GM23338 (cell line): ENCODE results near the gene SIRT1. TPM values are rescaled to one million over a fixed set of nuclear protein-coding genes. Genes with fewer than 3 reads are reported as not detected.

Experiments used
- ATAC-seq: fragments of 200-7000 bp; cut with Tn5 transposase; 3 replicates; pipeline ENCODE4 v1.9.1; 2020
- DNase-seq: peaks from one replicate; pipeline ENCODE4 v3.0.0-alpha.2; 2015; ENCODE audit warnings: low spot score
- H2AFZ ChIP-seq: fragments of 200-600 bp; sonication (generic); 2 replicates; pipeline ENCODE4 v1.8.0; 2016; ENCODE audit warnings: antibody characterized with exemption, mild to moderate bottlenecking, moderate library complexity
- H3F3A ChIP-seq: fragments of 200-600 bp; sonication (generic); replicated peaks from 2 replicates; pipeline ENCODE4 v1.8.0; 2017; ENCODE audit warnings: antibody characterized with exemption, mixed run types, low read depth
- H3K27ac ChIP-seq: fragments of 200-600 bp; sonication (generic); 2 replicates; pipeline ENCODE4 v1.6.1; 2016; ENCODE audit warnings: low read depth
- H3K27me3 ChIP-seq: fragments of 200-600 bp; sonication (generic); 2 replicates; pipeline ENCODE4 v1.8.0; 2016; ENCODE audit warnings: mild to moderate bottlenecking, mixed run types, moderate library complexity; ENCODE audit not compliant: insufficient read depth
- H3K36me3 ChIP-seq: fragments of 200-600 bp; sonication (generic); 2 replicates; pipeline ENCODE4 v1.8.0; 2016; ENCODE audit warnings: mild to moderate bottlenecking; ENCODE audit not compliant: insufficient read depth
- H3K4me1 ChIP-seq: fragments of 200-600 bp; sonication (generic); 2 replicates; pipeline ENCODE4 v1.8.0; 2016; ENCODE audit warnings: mild to moderate bottlenecking, moderate library complexity; ENCODE audit not compliant: insufficient read depth
- H3K4me2 ChIP-seq: fragments of 200-600 bp; sonication (generic); 2 replicates; pipeline ENCODE4 v1.7.1; 2017; ENCODE audit warnings: mixed run types
- H3K4me3 ChIP-seq: fragments of 200-600 bp; sonication (generic); 2 replicates; pipeline ENCODE4 v1.6.1; 2016; ENCODE audit warnings: mixed run types
- H3K79me2 ChIP-seq: fragments of 200-600 bp; sonication (generic); replicated peaks from 2 replicates; pipeline ENCODE4 v1.8.0; 2017; ENCODE audit warnings: mild to moderate bottlenecking; ENCODE audit not compliant: insufficient read depth
- H3K9me2 ChIP-seq: fragments of 200-600 bp; sonication (generic); 2 replicates; pipeline ENCODE4 v1.8.0; 2017; ENCODE audit not compliant: insufficient read depth
- H4K20me1 ChIP-seq: fragments of 200-600 bp; sonication (generic); replicated peaks from 2 replicates; pipeline ENCODE4 v1.8.0; 2017; ENCODE audit warnings: mild to moderate bottlenecking; ENCODE audit not compliant: insufficient read depth
- H3K27ac Mint-ChIP-seq: 2 replicates; pipeline ENCODE4 v1.8.0; 2020; ENCODE audit warnings: inconsistent platforms, mild to moderate bottlenecking, moderate library complexity, mixed read lengths
- H3K27me3 Mint-ChIP-seq: 3 replicates; pipeline ENCODE4 v1.8.0; 2022; ENCODE audit warnings: low read depth, mild to moderate bottlenecking, moderate library complexity, mixed read lengths, inconsistent platforms; ENCODE audit not compliant: insufficient read depth, poor library complexity
- H3K36me3 Mint-ChIP-seq: 3 replicates; pipeline ENCODE4 v1.8.0; 2021; ENCODE audit warnings: low read depth, mild to moderate bottlenecking, inconsistent platforms, moderate library complexity, mixed read lengths
- H3K4me1 Mint-ChIP-seq: 3 replicates; pipeline ENCODE4 v1.8.0; 2020; ENCODE audit warnings: mild to moderate bottlenecking, inconsistent platforms, mixed read lengths
- H3K4me3 Mint-ChIP-seq: 3 replicates; pipeline ENCODE4 v1.8.0; 2021; ENCODE audit warnings: moderate library complexity, mild to moderate bottlenecking, inconsistent platforms, mixed read lengths
- H3K9me3 Mint-ChIP-seq: 3 replicates; pipeline ENCODE4 v1.8.0; 2020; ENCODE audit warnings: moderate library complexity, mild to moderate bottlenecking, inconsistent platforms, mixed read lengths
- CREB1 ChIP-seq: fragments of 250-450 bp; sonication (Bioruptor Pico); IDR thresholded peaks from 2 replicates; pipeline ENCODE4 v1.5.0; 2020; ENCODE audit warnings: low read depth, mild to moderate bottlenecking, moderate library complexity
- EZH2 ChIP-seq: fragments of 200-600 bp; sonication (generic); IDR thresholded peaks from one replicate; pipeline ENCODE4 v1.8.0; 2017; ENCODE audit warnings: antibody characterized with exemption, mild to moderate bottlenecking, low read depth; ENCODE audit not compliant: unreplicated experiment
- EZH2phosphoT487 ChIP-seq: fragments of 200-600 bp; sonication (generic); IDR thresholded peaks from one replicate; pipeline ENCODE4 v1.8.1; 2018; ENCODE audit warnings: antibody characterized with exemption; ENCODE audit not compliant: unreplicated experiment
- JUNB ChIP-seq: IDR thresholded peaks from one replicate; pipeline ENCODE4 v1.6.1; 2016; ENCODE audit warnings: antibody characterized with exemption; ENCODE audit not compliant: unreplicated experiment
- NANOG ChIP-seq: IDR thresholded peaks from 2 replicates; pipeline ENCODE4 v1.6.1; 2016; ENCODE audit warnings: antibody characterized with exemption, borderline replicate concordance
- POLR2AphosphoS5 ChIP-seq: IDR thresholded peaks from 2 replicates; pipeline ENCODE4 v1.6.1; 2016; ENCODE audit warnings: antibody characterized with exemption, low read depth
- REST ChIP-seq: IDR thresholded peaks from one replicate; pipeline ENCODE4 v1.6.1; 2018; ENCODE audit warnings: antibody characterized with exemption; ENCODE audit not compliant: unreplicated experiment
- STAT1 ChIP-seq: IDR thresholded peaks from one replicate; pipeline ENCODE4 v1.6.1; 2016; ENCODE audit warnings: antibody characterized with exemption; ENCODE audit not compliant: unreplicated experiment
- ZNF114 ChIP-seq: fragments of 250-450 bp; sonication (Bioruptor Pico); IDR thresholded peaks from 2 replicates; pipeline ENCODE4 v1.5.0; 2020; ENCODE audit warnings: mild to moderate bottlenecking, moderate library complexity
- ZNF331 ChIP-seq: fragments of 250-450 bp; sonication (Bioruptor Pico); IDR thresholded peaks from 2 replicates; pipeline ENCODE4 v1.5.0; 2020; ENCODE audit warnings: low read depth, mild to moderate bottlenecking, moderate library complexity
- polyA plus RNA-seq: library from polyadenylated mRNA; unstranded; fragments of >200 nt; fragmentation: Nextera tagmentation; extraction: Ambion mirVana; gene quantifications from 2 replicates; pipeline ENCODE4 v1.2.1, GENCODE V29; 2016
- total RNA-seq: library from RNA; depleted of rRNA; stranded (reverse); fragments of >200 nt; shearing (Covaris generic); gene quantifications from 2 replicates; pipeline ENCODE4 v1.2.3, GENCODE V29; 2014
- TF ChIP-seq, protein P1 (sequence below): IDR thresholded peaks from 2 replicates; pipeline ENCODE4 v1.6.1; 2016; ENCODE audit warnings: antibody characterized with exemption
- TF ChIP-seq, protein P2 (sequence below), 2 experiments: fragments of 200-600 bp in 1 of 2; sonication (generic) in 1 of 2; conservative IDR thresholded peaks; 2 replicates each; pipeline versions ENCODE4 v1.5.1 to v1.6.1; 2016 to 2017; ENCODE audit warnings: antibody characterized with exemption in 2 of 2, low read depth in 2 of 2, mild to moderate bottlenecking in 2 of 2, moderate library complexity in 1 of 2

Gene SIRT1
- total and polyA plus RNA-seq, 2 experiments from 2014 or later: 35.9 to 61.6 TPM

- no peak for TF ChIP-seq NANOG
- TF ChIP-seq, protein P1, sequence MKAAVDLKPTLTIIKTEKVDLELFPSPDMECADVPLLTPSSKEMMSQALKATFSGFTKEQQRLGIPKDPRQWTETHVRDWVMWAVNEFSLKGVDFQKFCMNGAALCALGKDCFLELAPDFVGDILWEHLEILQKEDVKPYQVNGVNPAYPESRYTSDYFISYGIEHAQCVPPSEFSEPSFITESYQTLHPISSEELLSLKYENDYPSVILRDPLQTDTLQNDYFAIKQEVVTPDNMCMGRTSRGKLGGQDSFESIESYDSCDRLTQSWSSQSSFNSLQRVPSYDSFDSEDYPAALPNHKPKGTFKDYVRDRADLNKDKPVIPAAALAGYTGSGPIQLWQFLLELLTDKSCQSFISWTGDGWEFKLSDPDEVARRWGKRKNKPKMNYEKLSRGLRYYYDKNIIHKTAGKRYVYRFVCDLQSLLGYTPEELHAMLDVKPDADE: no peak
- TF ChIP-seq, protein P2, sequence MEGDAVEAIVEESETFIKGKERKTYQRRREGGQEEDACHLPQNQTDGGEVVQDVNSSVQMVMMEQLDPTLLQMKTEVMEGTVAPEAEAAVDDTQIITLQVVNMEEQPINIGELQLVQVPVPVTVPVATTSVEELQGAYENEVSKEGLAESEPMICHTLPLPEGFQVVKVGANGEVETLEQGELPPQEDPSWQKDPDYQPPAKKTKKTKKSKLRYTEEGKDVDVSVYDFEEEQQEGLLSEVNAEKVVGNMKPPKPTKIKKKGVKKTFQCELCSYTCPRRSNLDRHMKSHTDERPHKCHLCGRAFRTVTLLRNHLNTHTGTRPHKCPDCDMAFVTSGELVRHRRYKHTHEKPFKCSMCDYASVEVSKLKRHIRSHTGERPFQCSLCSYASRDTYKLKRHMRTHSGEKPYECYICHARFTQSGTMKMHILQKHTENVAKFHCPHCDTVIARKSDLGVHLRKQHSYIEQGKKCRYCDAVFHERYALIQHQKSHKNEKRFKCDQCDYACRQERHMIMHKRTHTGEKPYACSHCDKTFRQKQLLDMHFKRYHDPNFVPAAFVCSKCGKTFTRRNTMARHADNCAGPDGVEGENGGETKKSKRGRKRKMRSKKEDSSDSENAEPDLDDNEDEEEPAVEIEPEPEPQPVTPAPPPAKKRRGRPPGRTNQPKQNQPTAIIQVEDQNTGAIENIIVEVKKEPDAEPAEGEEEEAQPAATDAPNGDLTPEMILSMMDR (conservative IDR thresholded peaks at IDR 0.05; ENCODE audit: low read depth in 2 of 2): no peak
- no peak for TF ChIP-seq POLR2AphosphoS5
- TF ChIP-seq CREB1 (CRISPR knock-in tag): no peak
- TF ChIP-seq REST: no peak
- TF ChIP-seq ZNF331: no peak
- TF ChIP-seq JUNB: no peak
- TF ChIP-seq ZNF114: no peak
- TF ChIP-seq STAT1: no peak
Observed at GRCh38 chr10:67917679-67918078, 33.2 kb downstream of the SIRT1 start (continued).

GRCh38 chr10:67921065-67921464, 36.6 kb downstream of the SIRT1 start:
- H2AFZ ChIP-seq: no peak overlapping the region
- Mint-ChIP-seq H3K27me3 (no peaks in the 10 kb centered on the region), H3K9me3 (no peaks in the 10 kb centered on the region), H3K27ac (0 out of 2 replicates have a peak overlapping the region, but pooled peaks have one; percentile 44), H3K4me1 (peaks cover 7% of the 10 kb centered on the region; the same call in 2 of the 3 replicates), H3K36me3 (peaks cover 23% of the 10 kb centered on the region; the same call in 2 of the 3 replicates), H3K4me3 (no peak overlapping the region)
- no peaks in the 10 kb centered on the region; the same call in 1 of the 2 replicates for H3F3A ChIP-seq
- ATAC-seq (no peak), DNase-seq (no peak)
- H3K4me2 ChIP-seq: no peak overlapping the region
- H4K20me1 ChIP-seq: no peaks in the 10 kb centered on the region; the same call in 1 of the 2 replicates
- H3K27me3 ChIP-seq: no peaks in the 10 kb centered on the region
- H3K4me1 ChIP-seq: no peaks in the 10 kb centered on the region
- peaks cover 10% of the 10 kb centered on the region for H3K36me3 ChIP-seq
- no peak overlapping the region for H3K4me3 ChIP-seq
- H3K9me2 ChIP-seq: no peaks in the 10 kb centered on the region
- H3K79me2 ChIP-seq: no peaks in the 10 kb centered on the region
- H3K27ac ChIP-seq: 0 out of 2 replicates have a peak overlapping the region, but pooled peaks have one; percentile 53
- TF ChIP-seq, protein P2 (conservative IDR thresholded peaks at IDR 0.05; ENCODE audit: low read depth in 2 of 2): no peak
- TF ChIP-seq, protein P1: no peak
- TF ChIP-seq REST: no peak
- TF ChIP-seq JUNB: no peak
- TF ChIP-seq ZNF331: no peak
- TF ChIP-seq STAT1: no peak
- TF ChIP-seq ZNF114: no peak
- no peak for TF ChIP-seq CREB1 (CRISPR knock-in tag)
- no peak for TF ChIP-seq EZH2
- TF ChIP-seq NANOG: no peak
- no peak for TF ChIP-seq EZH2phosphoT487
